Activated T-cell treated with anti-CD3 and anti-CD28 coated beads, Interleukin-2, amount 50 U/mL, for 24 hours (primary cell): ENCODE results near the gene EFNB2.

ENCODE experiments used
- DNase-seq: peaks from one replicate; pipeline ENCODE4 v3.0.0-alpha.2; 2020
- H3K27ac Mint-ChIP-seq: 2 replicates; pipeline ENCODE4 v1.8.0; 2020; ENCODE audit warnings: mild to moderate bottlenecking, mixed read lengths
- H3K27me3 Mint-ChIP-seq: 2 replicates; pipeline ENCODE4 v1.8.0; 2020; ENCODE audit warnings: mixed read lengths
- H3K36me3 Mint-ChIP-seq: 2 replicates; pipeline ENCODE4 v1.8.0; 2020; ENCODE audit warnings: low read depth, mixed read lengths
- H3K4me1 Mint-ChIP-seq: 2 replicates; pipeline ENCODE4 v1.8.0; 2020; ENCODE audit warnings: low read depth, mixed read lengths
- H3K4me3 Mint-ChIP-seq: 2 replicates; pipeline ENCODE4 v1.8.0; 2020; ENCODE audit warnings: mild to moderate bottlenecking, moderate library complexity, mixed read lengths
- H3K9me3 Mint-ChIP-seq: 2 replicates; pipeline ENCODE4 v1.8.0; 2020; ENCODE audit warnings: mixed read lengths

EFNB2 gene, protein sequence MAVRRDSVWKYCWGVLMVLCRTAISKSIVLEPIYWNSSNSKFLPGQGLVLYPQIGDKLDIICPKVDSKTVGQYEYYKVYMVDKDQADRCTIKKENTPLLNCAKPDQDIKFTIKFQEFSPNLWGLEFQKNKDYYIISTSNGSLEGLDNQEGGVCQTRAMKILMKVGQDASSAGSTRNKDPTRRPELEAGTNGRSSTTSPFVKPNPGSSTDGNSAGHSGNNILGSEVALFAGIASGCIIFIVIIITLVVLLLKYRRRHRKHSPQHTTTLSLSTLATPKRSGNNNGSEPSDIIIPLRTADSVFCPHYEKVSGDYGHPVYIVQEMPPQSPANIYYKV

DNA sequence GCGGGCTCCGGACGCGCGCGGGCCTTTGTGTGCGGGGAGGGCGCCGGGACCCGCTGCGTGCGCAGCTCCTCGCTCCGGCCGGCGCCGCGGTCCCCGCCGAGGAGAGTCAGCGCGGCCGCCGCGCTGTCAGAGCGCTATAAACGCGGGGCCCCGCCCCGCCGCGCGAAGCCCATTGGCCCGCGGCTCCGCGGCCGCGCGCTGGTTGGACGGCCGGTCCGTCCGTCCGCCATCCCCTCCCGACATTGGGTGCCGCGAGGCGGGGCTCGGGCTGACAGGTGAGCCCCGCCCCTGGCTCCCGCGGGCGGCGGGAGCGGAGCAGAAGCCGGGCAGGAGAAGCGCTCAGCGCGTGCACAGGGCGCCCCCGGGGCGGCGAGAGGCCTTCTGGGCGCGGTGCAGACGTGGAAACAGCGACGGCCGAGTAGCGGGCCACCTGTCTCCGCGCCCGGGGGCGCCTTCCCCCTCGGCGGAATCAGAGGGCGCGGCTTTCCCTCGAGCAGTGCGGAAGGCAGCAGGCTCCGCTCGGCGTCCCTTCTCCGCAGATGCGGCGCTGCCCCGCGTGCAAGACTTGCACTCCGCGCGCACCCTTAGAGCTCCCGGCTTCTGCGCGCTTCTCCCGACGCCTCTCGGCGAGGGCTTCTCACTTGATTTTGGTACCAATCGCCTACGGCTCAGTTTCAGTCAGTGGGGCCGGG is at the start of gene EFNB2:
Gene EFNB2, minus strand, starts transcription at position 111 of the 692 bp plus-strand sequence. CDS start 698 bp downstream, outside the sequence.
- Mint-ChIP-seq H3K27ac (peak within 1 kb of the TSS; percentile 85), H3K4me3 (peak within 1 kb of the TSS; percentile 81), H3K4me1 (peaks cover 24% of the 10 kb centered on the region), H3K9me3 (no peaks in the 10 kb centered on the region), H3K36me3 (peaks cover 4% of the 10 kb centered on the region), H3K27me3 (peaks cover 35% of the 10 kb centered on the region)
- peak; percentile 91 for DNase-seq

DNA sequence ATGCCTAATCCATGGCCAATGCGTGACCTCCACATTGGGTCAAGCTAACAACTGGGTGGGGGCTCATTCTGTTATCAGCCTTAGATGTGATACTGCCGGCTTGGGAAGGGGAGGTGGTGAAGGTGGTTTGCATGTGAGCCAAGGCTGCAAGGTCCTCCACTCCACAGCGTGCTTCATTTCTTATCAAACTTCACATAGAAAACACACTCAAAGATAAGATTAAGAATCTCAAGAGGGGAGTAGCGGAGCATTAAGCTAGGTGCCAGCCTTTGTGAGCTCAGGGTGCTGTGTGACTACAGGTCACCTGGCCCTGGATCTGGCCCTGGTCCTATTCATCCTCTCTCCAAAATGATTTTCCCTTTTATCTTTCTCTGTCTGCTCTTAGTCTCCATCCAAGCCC is 45.8 kb upstream of the EFNB2 start:
- Mint-ChIP-seq H3K9me3 (peaks cover 18% of the 10 kb centered on the region), H3K36me3 (no peaks in the 10 kb centered on the region), H3K27ac (no peak overlapping the region), H3K4me3 (no peak overlapping the region), H3K27me3 (no peaks in the 10 kb centered on the region), H3K4me1 (no peaks in the 10 kb centered on the region)
- DNase-seq = no peak

DNA sequence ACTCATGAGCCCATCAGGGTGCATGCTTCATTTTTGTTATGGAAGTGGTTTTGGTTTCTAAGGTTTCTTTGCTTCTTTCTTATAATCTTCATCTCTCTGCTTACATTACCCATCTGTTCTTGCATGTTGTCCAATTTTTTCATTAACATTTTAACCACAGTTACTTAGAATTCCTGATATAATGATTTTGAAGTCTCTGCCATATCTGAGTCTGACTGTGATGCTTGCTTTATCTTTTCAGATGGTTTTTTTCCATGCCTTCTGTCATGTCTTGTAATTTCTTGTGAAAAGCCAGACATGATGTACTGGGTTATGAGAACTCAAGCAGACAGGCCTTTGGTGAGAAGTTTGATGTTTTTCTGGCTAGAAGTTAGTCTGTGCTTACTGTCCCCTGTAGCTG is 40.4 kb upstream of the EFNB2 start:
- Mint-ChIP-seq H3K4me3 (no peak overlapping the region), H3K9me3 (peaks cover 3% of the 10 kb centered on the region)

DNA sequence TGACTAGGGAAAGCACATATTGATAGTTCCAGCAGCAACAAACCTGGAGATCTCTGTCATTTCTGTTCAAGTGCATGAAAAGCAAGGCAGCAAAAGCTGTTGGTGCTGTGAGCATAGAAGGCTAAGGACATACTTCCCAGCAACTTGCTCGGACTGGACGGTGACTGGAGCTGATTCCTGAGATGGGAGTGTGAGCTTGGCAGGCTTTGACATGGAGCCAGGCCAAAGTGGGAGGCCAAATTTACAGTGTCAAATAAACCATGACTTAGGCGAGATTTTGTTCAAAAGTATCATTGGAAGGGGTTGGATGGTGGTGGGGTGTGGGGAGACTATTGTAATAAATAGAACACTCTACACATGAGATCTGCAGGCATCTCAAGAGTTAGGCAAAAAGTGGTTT is 38.4 kb upstream of the EFNB2 start:
- peaks cover 3% of the 10 kb centered on the region for H3K9me3 Mint-ChIP-seq
- H3K4me3 Mint-ChIP-seq = no peak overlapping the region
- no peak overlapping the region for H3K27ac Mint-ChIP-seq
- H3K27me3 Mint-ChIP-seq = no peaks in the 10 kb centered on the region
- DNase-seq = no peak
- peaks cover 17% of the 10 kb centered on the region for H3K4me1 Mint-ChIP-seq
- H3K36me3 Mint-ChIP-seq = no peaks in the 10 kb centered on the region

More for the DNA sequence above, 40.4 kb upstream of the EFNB2 start:
- no peaks in the 10 kb centered on the region for H3K27me3 Mint-ChIP-seq
- no peaks in the 10 kb centered on the region for H3K4me1 Mint-ChIP-seq
- H3K27ac Mint-ChIP-seq = no peak overlapping the region
- H3K36me3 Mint-ChIP-seq = no peaks in the 10 kb centered on the region
- DNase-seq = no peak

DNA sequence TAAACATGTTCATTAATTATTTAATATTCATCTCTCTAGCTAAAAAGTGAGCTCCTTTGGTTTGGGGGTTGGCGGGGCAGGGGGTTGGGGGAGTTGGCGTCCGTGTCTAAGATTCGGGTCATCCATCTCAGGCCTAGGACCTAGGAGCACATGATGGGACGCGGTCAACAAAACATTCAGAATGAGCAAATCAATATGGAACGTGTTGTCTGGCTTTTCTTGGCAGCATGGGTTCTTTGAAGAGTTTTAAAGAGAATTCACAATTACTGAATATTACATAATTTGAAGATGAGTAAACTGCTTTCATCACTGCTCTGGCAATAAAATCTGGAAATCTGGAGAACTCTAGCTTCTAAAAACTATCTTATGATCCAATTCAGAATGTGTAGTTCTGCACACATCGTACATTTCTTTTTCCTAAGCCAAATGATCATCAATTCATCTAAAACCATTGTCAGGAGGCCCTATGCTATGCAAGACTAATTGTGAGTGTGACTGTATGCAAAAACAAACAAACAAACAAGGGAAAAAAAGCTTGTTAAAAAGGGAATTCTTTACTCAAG is 37.9 kb upstream of the EFNB2 start:
- Mint-ChIP-seq H3K27me3 (no peaks in the 10 kb centered on the region), H3K27ac (no peak overlapping the region)
- no peak for DNase-seq

DNA sequence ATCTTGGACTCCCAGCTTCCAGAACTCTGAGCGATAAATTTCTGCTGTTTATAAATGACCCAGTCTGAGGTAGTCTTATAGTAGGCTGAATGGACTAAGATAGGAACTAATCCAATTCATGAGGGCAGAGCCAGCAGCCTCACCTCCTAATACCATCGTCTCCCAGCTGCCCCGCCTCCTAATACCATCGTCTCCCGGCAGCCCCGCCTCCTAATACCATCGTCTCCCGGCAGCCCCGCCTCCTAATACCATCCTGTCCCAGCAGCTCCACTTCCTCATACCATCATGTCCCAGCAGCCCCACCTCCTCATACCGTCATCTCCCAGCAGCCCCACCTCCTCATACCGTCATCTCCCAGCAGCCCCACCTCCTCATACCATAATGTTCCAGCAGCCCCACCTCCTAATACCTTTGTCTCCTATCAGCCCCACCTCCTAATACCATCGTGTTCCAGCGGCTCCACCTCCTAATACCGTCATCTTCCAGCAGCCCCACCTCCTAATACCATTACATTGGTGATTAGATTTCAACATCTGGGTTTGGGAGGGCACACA is 34.9 kb upstream of the EFNB2 start:
- H3K27me3 Mint-ChIP-seq = no peaks in the 10 kb centered on the region
- peaks cover 26% of the 10 kb centered on the region for H3K36me3 Mint-ChIP-seq
- H3K27ac Mint-ChIP-seq = peak overlapping the region; percentile 68
- H3K4me1 Mint-ChIP-seq = peaks cover 34% of the 10 kb centered on the region
- H3K4me3 Mint-ChIP-seq = peak overlapping the region; percentile 44
- peak; percentile 74 for DNase-seq
- peaks cover 3% of the 10 kb centered on the region for H3K9me3 Mint-ChIP-seq

More for the DNA sequence above, 37.9 kb upstream of the EFNB2 start:
- no peaks in the 10 kb centered on the region for H3K36me3 Mint-ChIP-seq
- peaks cover 3% of the 10 kb centered on the region for H3K9me3 Mint-ChIP-seq
- peaks cover 21% of the 10 kb centered on the region for H3K4me1 Mint-ChIP-seq
- H3K4me3 Mint-ChIP-seq = no peak overlapping the region

DNA sequence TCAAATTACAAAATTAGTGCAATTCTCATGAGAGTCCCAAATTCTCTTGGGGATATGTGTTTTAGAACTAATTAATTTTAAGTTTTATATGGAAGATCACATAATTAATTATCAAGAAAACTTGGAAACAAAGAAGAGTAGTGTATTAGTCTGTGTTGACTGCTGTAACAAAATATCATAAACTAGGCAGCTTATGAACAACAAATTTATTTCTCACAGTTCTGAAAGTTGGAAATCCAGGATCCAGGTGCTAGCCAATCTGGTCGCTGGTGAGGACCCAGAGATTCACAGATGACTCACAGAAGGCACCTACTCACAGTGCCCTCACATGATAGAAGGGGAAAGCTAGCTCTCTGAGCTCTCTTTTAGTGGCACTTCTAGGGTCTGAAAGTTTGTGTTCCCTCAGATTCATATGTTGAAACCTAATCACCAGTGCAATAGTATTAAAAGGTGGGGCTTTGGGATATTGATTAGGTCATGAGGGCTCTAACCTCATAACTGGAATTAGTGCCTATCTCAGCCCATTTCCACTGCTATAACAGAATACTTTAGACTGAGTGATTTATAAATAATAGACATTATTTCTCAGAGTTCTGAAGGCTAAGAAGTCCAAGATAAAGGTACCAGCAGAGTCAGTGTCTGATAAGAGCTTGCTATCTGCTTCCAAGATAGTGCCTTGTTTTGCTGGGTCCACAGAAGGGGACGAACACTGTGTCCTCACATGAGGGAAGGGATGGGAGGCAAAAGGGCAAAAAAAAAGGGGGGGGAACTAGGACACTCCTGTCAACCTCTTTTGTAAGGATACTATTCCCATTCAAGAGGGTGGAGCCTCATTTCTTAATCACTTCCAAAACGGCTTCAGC is 34.0 kb upstream of the EFNB2 start:
- no peak overlapping the region for H3K4me3 Mint-ChIP-seq
- H3K4me1 Mint-ChIP-seq = peaks cover 44% of the 10 kb centered on the region
- H3K9me3 Mint-ChIP-seq = no peaks in the 10 kb centered on the region

DNA sequence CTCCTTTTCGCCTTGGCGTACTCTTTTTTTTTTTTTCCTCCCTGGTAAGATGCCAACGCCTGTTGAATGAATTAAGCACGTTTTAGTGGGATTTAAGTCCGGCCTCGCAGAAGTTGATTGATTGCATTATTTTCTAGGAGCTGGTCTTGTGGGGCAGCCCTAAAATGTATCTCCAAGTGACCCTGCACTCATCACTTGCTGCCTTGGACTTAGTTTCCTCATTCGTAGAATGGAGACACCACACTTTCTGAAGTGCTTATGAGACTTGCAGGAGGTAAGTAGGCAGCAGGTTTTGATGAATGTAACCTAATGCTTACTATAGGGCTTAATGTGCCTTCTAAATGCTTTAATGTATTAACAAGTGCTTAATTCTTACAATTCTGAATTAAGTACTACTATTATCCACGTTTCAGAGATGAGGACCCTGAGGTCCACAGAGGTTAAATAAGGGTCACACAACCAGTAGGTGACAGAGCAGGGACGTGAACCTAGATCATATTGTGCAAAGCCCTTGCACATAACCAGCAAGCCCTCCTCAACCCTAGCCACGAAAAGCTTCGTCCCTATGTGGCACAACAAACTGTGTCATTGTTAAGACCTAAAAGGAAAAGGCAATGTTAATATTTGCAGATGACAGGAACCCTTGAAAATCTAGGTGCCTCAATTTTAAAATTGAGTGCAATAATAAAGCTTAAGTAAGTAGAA is 33.0 kb upstream of the EFNB2 start:
- Mint-ChIP-seq H3K4me3 (peak overlapping the region; percentile 99), H3K4me1 (peaks cover 53% of the 10 kb centered on the region), H3K27me3 (no peaks in the 10 kb centered on the region), H3K27ac (peak overlapping the region; percentile 98), H3K36me3 (peaks cover 42% of the 10 kb centered on the region), H3K9me3 (no peaks in the 10 kb centered on the region)
- no peak for DNase-seq

More for the DNA sequence above, 34.0 kb upstream of the EFNB2 start:
- Mint-ChIP-seq H3K36me3 (peaks cover 35% of the 10 kb centered on the region), H3K27ac (peak overlapping the region; percentile 26), H3K27me3 (no peaks in the 10 kb centered on the region)
- no peak for DNase-seq

DNA sequence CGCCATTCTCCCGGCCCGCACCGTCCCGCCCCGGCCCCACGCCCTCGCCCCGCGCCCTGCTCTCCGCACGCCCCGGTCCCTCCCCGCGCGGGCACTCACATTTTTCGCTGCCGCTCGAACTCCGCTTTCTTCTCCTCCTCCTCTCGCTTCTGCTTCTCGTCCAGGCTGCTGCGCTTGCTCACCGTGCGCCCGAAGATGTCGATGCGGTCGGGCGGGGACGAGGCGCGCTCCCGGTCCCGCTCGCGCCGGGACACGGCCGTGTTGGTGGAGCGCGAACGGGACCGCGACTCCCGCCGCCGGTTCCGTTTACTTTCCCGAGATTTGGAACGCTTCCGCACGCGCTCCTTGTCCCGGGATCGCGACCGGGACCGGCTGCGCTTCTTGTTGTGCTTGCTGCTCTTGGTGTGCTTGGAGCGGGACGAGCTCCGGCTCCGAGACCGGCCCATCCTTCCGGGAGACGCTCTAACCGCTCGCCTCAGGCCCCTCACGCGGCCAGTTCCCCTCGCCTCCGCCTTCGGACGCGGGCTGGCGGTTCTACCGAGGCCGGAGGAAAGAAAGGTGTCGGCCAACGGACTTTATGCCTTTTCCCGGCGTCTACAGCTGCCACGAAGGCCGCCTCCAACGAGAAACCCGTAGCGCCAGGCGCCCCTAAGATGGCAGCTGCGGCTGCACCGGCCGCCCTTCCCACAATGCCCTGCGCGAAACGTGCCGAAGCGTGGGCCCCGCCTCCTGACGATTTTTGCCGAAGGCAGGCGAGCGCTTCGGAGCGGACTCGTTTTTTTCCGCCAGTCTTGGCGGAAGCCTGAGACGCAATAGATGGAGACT is 32.2 kb upstream of the EFNB2 start, which contains the start of gene ARGLU1:
Gene ARGLU1, minus strand, starts transcription at position 664 of the 825 bp plus-strand sequence. Its CDS starts 218 bp downstream, at position 446.
- peak; percentile 99 for DNase-seq
- Mint-ChIP-seq H3K4me1 (peaks cover 59% of the 10 kb centered on the region), H3K27ac (peak within 1 kb of the TSS; percentile 98), H3K4me3 (peak within 1 kb of the TSS; percentile 99), H3K36me3 (peaks cover 46% of the 10 kb centered on the region), H3K9me3 (no peaks in the 10 kb centered on the region), H3K27me3 (no peaks in the 10 kb centered on the region)

DNA sequence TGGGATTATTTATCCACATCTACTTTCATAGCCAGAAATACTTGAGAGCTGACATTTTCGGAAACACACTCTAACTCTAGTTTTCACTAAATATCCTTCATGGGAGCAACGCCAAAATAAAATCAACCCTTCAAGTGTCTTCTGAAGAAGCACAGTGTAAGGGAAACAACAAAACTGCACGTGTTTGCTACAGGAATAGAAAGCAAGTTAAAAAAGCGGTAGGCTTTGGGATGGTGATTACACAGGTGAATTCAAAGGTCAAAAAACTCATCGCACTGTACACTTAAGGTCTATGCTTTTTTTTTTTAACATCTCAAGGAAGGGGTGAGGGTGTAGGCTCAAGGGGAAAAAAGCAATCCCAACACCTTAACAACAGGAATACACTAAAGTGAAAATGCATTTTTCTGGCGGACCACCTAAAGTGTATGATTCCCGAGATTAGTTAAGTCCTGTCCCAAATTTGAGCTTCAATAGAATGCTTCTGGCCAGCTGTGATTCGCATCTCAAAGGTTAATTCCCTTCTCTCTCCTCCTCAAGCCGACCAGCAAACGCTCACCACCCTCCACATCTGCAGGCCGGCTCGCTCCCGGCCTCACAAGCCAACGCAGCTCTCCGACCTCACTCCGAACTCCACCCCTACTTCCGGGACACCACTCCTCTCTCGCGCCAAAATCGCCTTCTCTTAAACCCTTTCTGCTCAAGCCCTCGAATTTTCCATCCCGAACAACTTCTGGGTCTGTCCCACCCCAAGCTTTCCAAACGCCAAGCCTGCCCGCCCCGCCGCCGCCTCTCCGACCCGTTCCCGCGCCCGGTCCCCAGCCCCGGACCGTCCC is 31.4 kb upstream of the EFNB2 start:
- Mint-ChIP-seq H3K9me3 (no peaks in the 10 kb centered on the region), H3K36me3 (peaks cover 48% of the 10 kb centered on the region), H3K4me1 (peaks cover 66% of the 10 kb centered on the region), H3K27ac (peak overlapping the region; percentile 98), H3K4me3 (peak overlapping the region; percentile 99), H3K27me3 (no peaks in the 10 kb centered on the region)
- no peak for DNase-seq

DNA sequence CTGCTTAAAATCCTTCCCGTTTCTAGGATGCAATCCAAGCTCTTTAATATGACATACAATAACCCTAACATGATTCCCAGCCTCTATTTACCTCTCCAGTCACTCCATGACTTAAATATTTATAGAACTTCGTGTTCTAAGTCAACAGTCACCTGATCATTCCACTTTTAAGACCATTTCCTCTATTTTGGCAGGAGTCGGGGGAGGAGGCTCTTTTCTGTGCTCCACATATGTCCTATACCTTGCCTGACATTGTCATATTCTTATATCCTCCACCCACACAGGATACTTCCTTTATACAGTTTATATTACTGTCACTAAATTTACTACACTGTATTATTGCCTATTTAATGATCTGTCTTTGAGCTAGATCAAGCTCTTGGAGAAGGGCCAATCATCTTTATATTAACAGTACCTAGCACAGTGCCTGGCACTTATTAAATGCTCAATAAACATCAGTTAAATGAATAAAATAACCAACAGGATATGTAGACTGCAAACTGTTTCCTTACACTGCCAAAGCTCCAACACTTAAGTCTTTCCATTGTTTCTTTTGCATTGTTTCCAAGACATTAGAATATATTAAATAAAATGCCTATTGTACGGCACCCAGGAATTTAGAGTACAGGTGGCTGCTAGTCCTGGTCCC is 29.8 kb upstream of the EFNB2 start:
- H3K9me3 Mint-ChIP-seq = no peaks in the 10 kb centered on the region
- peak overlapping the region; percentile 99 for H3K4me3 Mint-ChIP-seq
- H3K36me3 Mint-ChIP-seq = peaks cover 55% of the 10 kb centered on the region
- DNase-seq = no peak
- no peaks in the 10 kb centered on the region for H3K27me3 Mint-ChIP-seq
- H3K27ac Mint-ChIP-seq = peak overlapping the region; percentile 98
- peaks cover 75% of the 10 kb centered on the region for H3K4me1 Mint-ChIP-seq

DNA sequence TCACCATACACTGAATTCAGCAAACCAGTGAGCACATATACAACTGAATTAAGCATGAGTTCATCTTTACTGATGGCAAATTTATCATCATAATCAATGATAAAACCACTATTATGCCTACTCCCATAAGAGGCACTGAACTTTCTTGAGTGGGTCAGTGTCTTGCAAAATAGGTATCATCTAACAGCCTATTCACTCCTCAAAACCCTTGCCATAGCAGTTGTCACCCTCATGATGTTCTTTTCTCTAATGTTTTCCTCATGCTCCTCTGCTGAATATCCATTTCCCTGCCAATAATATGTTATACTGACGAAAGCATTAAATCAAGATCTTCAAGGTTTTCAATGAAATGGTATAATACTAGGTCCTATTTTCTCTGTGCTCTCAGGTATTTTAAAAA is 26.8 kb upstream of the EFNB2 start:
- Mint-ChIP-seq H3K27me3 (no peaks in the 10 kb centered on the region), H3K27ac (peak overlapping the region; percentile 91), H3K9me3 (no peaks in the 10 kb centered on the region), H3K4me1 (peaks cover 77% of the 10 kb centered on the region), H3K4me3 (peak overlapping the region; percentile 50), H3K36me3 (peaks cover 75% of the 10 kb centered on the region)
- no peak for DNase-seq
